Peyer's patch (tissue), 4 donors: ENCODE data around the gene APOBEC3H.

Source experiments
- POLR2A ChIP-seq, 2 donors: fragments of 450-650 bp; IDR thresholded peaks; one replicate each; pipeline ENCODE4 v1.5.1; 2017; ENCODE audit warnings: antibody characterized with exemption in 2 of 2, mild to moderate bottlenecking in 2 of 2, moderate library complexity in 2 of 2
- TF ChIP-seq, protein P1 (sequence below), 6 experiments: fragments of 450-650 bp in 4 of 6; fragments of 200-600 bp in 2 of 6; sonication (generic) in 1 of 6; IDR thresholded peaks; one replicate each; pipeline ENCODE4 v1.5.1; 2017 to 2019; ENCODE audit warnings: antibody characterized with exemption in 6 of 6, mild to moderate bottlenecking in 3 of 6, moderate library complexity in 1 of 6

DNA sequence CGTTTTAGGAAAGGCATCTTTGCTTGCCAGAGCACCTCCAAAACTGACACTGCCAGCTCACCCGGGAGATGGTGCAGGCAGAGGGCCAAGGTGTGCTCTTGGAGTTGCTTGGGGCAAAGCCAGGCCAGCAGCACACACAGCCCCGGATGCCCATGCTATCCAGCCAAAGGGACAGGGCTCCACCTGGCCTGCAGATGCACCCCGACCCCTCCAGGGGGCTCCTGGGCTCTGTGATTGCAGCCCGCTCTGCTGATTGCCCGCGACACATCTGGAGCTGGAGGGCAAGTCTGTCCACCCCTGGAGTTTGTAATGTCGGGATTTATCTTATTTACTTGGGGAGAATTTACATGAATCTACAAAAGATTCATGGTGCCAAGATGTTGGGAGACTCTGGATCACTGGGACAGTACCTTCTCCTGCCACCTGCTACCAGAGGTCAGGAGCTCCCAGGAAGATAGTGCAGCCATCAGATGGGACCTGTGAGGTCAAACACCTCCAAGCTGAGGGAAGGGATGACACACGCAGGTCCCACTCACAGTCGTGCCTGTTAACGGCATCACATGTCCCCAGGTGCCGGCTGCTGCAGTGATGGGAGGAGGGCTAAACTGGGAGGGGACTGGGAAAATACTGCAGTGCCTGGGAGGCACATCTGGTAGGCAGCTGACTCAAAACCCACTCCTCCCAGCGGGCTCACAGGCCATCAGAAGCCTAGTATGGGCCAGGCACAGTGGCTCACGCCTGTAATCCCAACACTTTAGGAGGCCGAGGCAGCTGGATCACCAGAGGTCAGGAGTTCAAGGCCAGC lies 38.2 kb downstream of the APOBEC3H start:
- no peak for TF ChIP-seq POLR2A (IDR thresholded peaks at IDR 0.05)
- TF ChIP-seq, protein P1, sequence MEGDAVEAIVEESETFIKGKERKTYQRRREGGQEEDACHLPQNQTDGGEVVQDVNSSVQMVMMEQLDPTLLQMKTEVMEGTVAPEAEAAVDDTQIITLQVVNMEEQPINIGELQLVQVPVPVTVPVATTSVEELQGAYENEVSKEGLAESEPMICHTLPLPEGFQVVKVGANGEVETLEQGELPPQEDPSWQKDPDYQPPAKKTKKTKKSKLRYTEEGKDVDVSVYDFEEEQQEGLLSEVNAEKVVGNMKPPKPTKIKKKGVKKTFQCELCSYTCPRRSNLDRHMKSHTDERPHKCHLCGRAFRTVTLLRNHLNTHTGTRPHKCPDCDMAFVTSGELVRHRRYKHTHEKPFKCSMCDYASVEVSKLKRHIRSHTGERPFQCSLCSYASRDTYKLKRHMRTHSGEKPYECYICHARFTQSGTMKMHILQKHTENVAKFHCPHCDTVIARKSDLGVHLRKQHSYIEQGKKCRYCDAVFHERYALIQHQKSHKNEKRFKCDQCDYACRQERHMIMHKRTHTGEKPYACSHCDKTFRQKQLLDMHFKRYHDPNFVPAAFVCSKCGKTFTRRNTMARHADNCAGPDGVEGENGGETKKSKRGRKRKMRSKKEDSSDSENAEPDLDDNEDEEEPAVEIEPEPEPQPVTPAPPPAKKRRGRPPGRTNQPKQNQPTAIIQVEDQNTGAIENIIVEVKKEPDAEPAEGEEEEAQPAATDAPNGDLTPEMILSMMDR (IDR thresholded peaks at IDR 0.05) = peak in 3 of 6 experiments; percentile 23 to 29 (median 25)
